Measurements from ENCODE around the gene ADCY1. TPM values are rescaled to one million over a fixed set of nuclear protein-coding genes. Genes with fewer than 3 reads are reported as not detected.

The ADCY1 gene
- polyA plus RNA-seq, 1 experiment, result 0.15 TPM

DNA sequence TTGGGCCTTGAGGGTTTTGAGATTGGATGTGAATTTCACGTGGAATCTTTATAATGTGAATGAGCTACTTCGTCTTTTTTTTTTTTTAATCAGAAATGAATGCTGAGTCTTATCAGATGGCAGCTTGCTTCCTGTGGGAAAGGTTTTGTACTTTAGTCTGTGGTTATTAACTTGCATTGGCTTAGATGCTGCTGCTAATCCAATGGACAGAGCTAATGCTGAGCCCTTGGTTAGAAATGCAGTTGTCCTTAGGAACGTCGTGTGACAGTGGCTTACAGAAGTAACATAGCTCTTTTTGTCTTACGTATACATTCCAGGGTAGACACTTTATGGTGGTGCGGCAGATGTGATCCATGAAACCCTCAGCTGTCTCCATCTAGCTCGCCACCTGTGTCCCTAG, 32.8 kb downstream of the ADCY1 start:
- H3K27me3 ChIP-seq (ENCODE audit: control insufficient read depth, insufficient read depth, low read length), result no peaks in the 10 kb centered on the region
- H3K9me3 ChIP-seq (ENCODE audit: control insufficient read depth, insufficient read depth, low read length), result peaks cover 9% of the 10 kb centered on the region; the same call in 1 of the 2 replicates

GRCh38 chr7:45609180-45609579, 35.0 kb downstream of the ADCY1 start:
- ChIA-PET POLR2A (no interaction called here), CTCF (no interaction called here)
- no peak for TF ChIP-seq CTCF (IDR thresholded peaks at IDR 0.05; ENCODE audit: low read depth, low read length)
- Histone ChIP-seq H3K9me3 (ENCODE audit: control insufficient read depth, insufficient read depth, low read length) (peaks cover 9% of the 10 kb centered on the region; the same call in 1 of the 2 replicates), H3K27me3 (ENCODE audit: control insufficient read depth, insufficient read depth, low read length) (no peaks in the 10 kb centered on the region), H3K4me3 (ENCODE audit: low read depth, low read length) (no peak overlapping the region), H3K27ac (ENCODE audit: low read depth, low read length) (no peak overlapping the region)
- DNase-seq (ENCODE audit: low read depth, low spot score), result no peak

More for the DNA sequence above, 32.8 kb downstream of the ADCY1 start:
- no peak overlapping the region for H3K27ac ChIP-seq (ENCODE audit: low read depth, low read length)
- ChIA-PET POLR2A (no interaction called here), CTCF (no interaction called here)
- DNase-seq (ENCODE audit: low read depth, low spot score), result no peak
- H3K4me3 ChIP-seq (ENCODE audit: low read depth, low read length), result no peak overlapping the region
- TF ChIP-seq CTCF (IDR thresholded peaks at IDR 0.05; ENCODE audit: low read depth, low read length), result no peak

DNA sequence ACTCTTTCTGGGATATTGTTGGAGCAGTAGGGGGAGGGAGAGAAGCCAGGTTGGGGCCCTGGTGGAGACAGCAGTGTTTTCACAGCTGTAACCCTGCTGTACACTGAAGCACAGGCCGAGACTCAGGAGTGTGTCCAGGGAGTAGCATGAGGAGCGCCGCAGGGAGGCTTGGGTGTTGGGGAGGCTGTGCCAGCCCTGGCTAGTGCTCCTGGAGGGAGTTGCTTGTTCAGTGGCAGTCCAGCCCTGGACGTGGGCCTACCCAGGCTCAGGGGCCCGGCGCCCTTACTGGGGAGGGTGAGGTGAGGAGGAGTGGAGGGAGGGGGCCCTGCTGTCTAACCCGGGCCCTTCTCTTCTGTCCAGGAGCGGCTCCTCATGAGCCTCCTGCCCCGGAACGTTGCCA, 35.9 kb downstream of the ADCY1 start:
- ChIA-PET POLR2A (no interaction called here), CTCF (no interaction called here)
- Histone ChIP-seq H3K9me3 (ENCODE audit: control insufficient read depth, insufficient read depth, low read length) (peaks cover 9% of the 10 kb centered on the region; the same call in 1 of the 2 replicates), H3K27ac (ENCODE audit: low read depth, low read length) (no peak overlapping the region), H3K4me3 (ENCODE audit: low read depth, low read length) (no peak overlapping the region), H3K27me3 (ENCODE audit: control insufficient read depth, insufficient read depth, low read length) (no peaks in the 10 kb centered on the region)
- TF ChIP-seq CTCF (IDR thresholded peaks at IDR 0.05; ENCODE audit: low read depth, low read length), result no peak
- DNase-seq (ENCODE audit: low read depth, low spot score), result no peak

DNA sequence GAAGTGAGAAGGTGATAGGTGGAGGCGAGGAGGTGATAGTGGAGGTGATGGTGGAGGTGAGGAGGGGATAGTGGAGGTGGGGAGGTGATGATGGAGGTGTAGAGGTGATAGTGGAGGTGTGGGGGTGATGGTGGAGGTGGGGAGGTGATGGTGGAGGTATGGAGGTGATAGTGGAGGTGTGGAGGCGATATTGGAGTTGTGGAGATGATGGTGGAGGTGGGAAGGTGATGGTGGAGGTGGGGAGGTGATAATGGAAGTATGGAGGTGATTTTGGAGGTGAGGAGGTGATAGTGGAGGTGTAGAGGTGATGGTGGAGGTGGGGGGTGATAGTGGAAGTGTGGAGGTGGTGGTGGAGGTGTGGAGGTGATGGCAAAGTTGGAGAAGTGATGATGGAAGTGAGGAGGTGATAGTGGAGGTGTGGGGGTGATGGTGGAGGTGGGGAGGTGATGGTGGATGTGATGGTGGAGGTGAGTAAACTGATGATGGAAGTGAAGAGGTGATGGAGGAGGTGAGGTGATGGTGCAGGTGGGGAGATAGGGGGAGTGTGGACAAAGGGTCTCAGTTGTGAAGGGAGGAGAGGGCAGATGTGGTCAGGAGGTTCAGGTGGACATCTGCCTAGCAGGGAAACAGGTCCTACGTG, 36.6 kb downstream of the ADCY1 start:
- POLR2A ChIA-PET, result no interaction called here
- H3K9me3 ChIP-seq (ENCODE audit: control insufficient read depth, insufficient read depth, low read length), result peaks cover 9% of the 10 kb centered on the region; the same call in 1 of the 2 replicates
- TF ChIP-seq CTCF (IDR thresholded peaks at IDR 0.05; ENCODE audit: low read depth, low read length), result no peak
- H3K27me3 ChIP-seq (ENCODE audit: control insufficient read depth, insufficient read depth, low read length), result no peaks in the 10 kb centered on the region
- H3K4me3 ChIP-seq (ENCODE audit: low read depth, low read length), result no peak overlapping the region
- CTCF ChIA-PET, result no interaction called here
- no peak for DNase-seq (ENCODE audit: low read depth, low spot score)
- no peak overlapping the region for H3K27ac ChIP-seq (ENCODE audit: low read depth, low read length)

- no peak overlapping the region for H3K27ac ChIP-seq (ENCODE audit: low read depth, low read length)
- CTCF ChIA-PET, result no interaction called here
Observed at GRCh38 chr7:45617166-45617565, 43.0 kb downstream of the ADCY1 start.

More at GRCh38 chr7:45617166-45617565, 43.0 kb downstream of the ADCY1 start:
- H3K27me3 ChIP-seq (ENCODE audit: control insufficient read depth, insufficient read depth, low read length), result no peaks in the 10 kb centered on the region
- no peaks in the 10 kb centered on the region for H3K9me3 ChIP-seq (ENCODE audit: control insufficient read depth, insufficient read depth, low read length)
- DNase-seq (ENCODE audit: low read depth, low spot score), result no peak
- no peak for TF ChIP-seq CTCF (IDR thresholded peaks at IDR 0.05; ENCODE audit: low read depth, low read length)
- POLR2A ChIA-PET, result no interaction called here
- H3K4me3 ChIP-seq (ENCODE audit: low read depth, low read length), result no peak overlapping the region

All from AG04450 (cell line).